SU-DHL-6 (cell line): ENCODE results near the gene EMILIN2.

Experiments
- H2AFZ ChIP-seq: fragments of 200-600 bp; sonication (generic); 2 replicates; pipeline ENCODE4 v1.6.1; 2014; ENCODE audit warnings: low read depth, mild to moderate bottlenecking, moderate library complexity, mixed read lengths, antibody characterized with exemption, low read length; ENCODE audit not compliant: severe bottlenecking
- H3F3A ChIP-seq: fragments of 200-600 bp; shearing (Covaris generic); 2 replicates; pipeline ENCODE4 v1.6.0; 2016; ENCODE audit warnings: antibody characterized with exemption, mild to moderate bottlenecking; ENCODE audit not compliant: insufficient read depth
- H3K27ac ChIP-seq: fragments of 200-600 bp; sonication (generic); 2 replicates; pipeline ENCODE4 v1.5.1; 2016; ENCODE audit warnings: low read depth, mild to moderate bottlenecking, low read length, moderate library complexity, mixed read lengths
- H3K27me3 ChIP-seq: fragments of 200-600 bp; sonication (generic), shearing (Covaris generic); 2 replicates; pipeline ENCODE4 v1.6.0; 2014; ENCODE audit warnings: mild to moderate bottlenecking, low read length
- H3K36me3 ChIP-seq: fragments of 200-600 bp; sonication (generic); 2 replicates; pipeline ENCODE4 v1.6.1; 2014; ENCODE audit warnings: mild to moderate bottlenecking, low read length, mixed read lengths
- H3K4me2 ChIP-seq: fragments of 300-600, 200-600 bp; shearing (Covaris generic), sonication (generic); 2 replicates; pipeline ENCODE4 v1.6.0; 2014; ENCODE audit warnings: low read length, low read depth, mild to moderate bottlenecking; ENCODE audit not compliant: poor library complexity, severe bottlenecking
- H3K4me3 ChIP-seq: fragments of 200-600 bp; sonication (generic); 2 replicates; pipeline ENCODE4 v1.5.1; 2014; ENCODE audit warnings: antibody characterized with exemption, low read length, mild to moderate bottlenecking, mixed read lengths; ENCODE audit not compliant: insufficient read depth, poor library complexity, severe bottlenecking
- H3K79me2 ChIP-seq: fragments of 200-600 bp; sonication (generic); 2 replicates; pipeline ENCODE4 v1.6.1; 2014; ENCODE audit warnings: mild to moderate bottlenecking, low read length, moderate library complexity; ENCODE audit not compliant: insufficient read depth
- H3K9ac ChIP-seq: fragments of 200-600 bp; sonication (generic); 2 replicates; pipeline ENCODE4 v1.7.0; 2014; ENCODE audit warnings: mild to moderate bottlenecking, low read length
- H3K9me2 ChIP-seq: fragments of 200-600 bp; sonication (generic); replicated peaks from 2 replicates; pipeline ENCODE4 v1.6.1; 2014; ENCODE audit warnings: low read length; ENCODE audit not compliant: insufficient read depth
- H3K9me3 ChIP-seq: fragments of 200-600 bp; sonication (generic); 2 replicates; pipeline ENCODE4 v1.6.1; 2014; ENCODE audit warnings: low read length, mixed read lengths; ENCODE audit not compliant: insufficient read depth
- H4K20me1 ChIP-seq: fragments of 200-600 bp; sonication (generic); 2 replicates; pipeline ENCODE4 v1.6.1; 2014; ENCODE audit warnings: low read depth, mild to moderate bottlenecking, antibody characterized with exemption, low read length, moderate library complexity, mixed read lengths
- CTCF ChIP-seq: fragments of 200-600 bp; sonication (generic); IDR thresholded peaks from one replicate; pipeline ENCODE4 v1.5.1; 2017; ENCODE audit warnings: antibody characterized with exemption, mild to moderate bottlenecking, low read length, moderate library complexity; ENCODE audit not compliant: insufficient read depth, poor library complexity, severe bottlenecking
- EZH2phosphoT487 ChIP-seq: fragments of 200-600 bp; sonication (generic), shearing (Covaris generic); conservative IDR thresholded peaks from 2 replicates; pipeline ENCODE4 v1.6.1; 2018; ENCODE audit warnings: mild to moderate bottlenecking, antibody characterized with exemption, low read length, moderate library complexity, mixed read lengths

EMILIN2 gene

GRCh38 chr18:2909431-2910140 is 62.8 kb downstream of the EMILIN2 start:
- Histone ChIP-seq H3K36me3 (no peaks in the 10 kb centered on the region), H2AFZ (no peak overlapping the region), H3F3A (no peaks in the 10 kb centered on the region), H4K20me1 (no peaks in the 10 kb centered on the region), H3K27me3 (no peaks in the 10 kb centered on the region), H3K9me3 (no peaks in the 10 kb centered on the region), H3K4me2 (no peak overlapping the region), H3K9me2 (no peaks in the 10 kb centered on the region), H3K9ac (no peak overlapping the region), H3K79me2 (no peaks in the 10 kb centered on the region), H3K4me3 (no peak overlapping the region), H3K27ac (no peak overlapping the region)
- no peak for TF ChIP-seq CTCF
- no peak for TF ChIP-seq EZH2phosphoT487

GRCh38 chr18:2910261-2910660 is 63.5 kb downstream of the EMILIN2 start:
- Histone ChIP-seq H3K36me3 (no peaks in the 10 kb centered on the region), H3K9me3 (no peaks in the 10 kb centered on the region), H3K9ac (no peak overlapping the region), H3K4me2 (no peak overlapping the region), H3K79me2 (no peaks in the 10 kb centered on the region), H3F3A (no peaks in the 10 kb centered on the region), H2AFZ (no peak overlapping the region), H3K27me3 (no peaks in the 10 kb centered on the region), H3K4me3 (no peak overlapping the region), H4K20me1 (no peaks in the 10 kb centered on the region), H3K27ac (no peak overlapping the region), H3K9me2 (no peaks in the 10 kb centered on the region)
- no peak for TF ChIP-seq EZH2phosphoT487

- TF ChIP-seq CTCF (no peak), EZH2phosphoT487 (no peak)
- no peak overlapping the region for H2AFZ ChIP-seq
- no peak overlapping the region for H3K9ac ChIP-seq
- H3K27me3 ChIP-seq = no peaks in the 10 kb centered on the region
- no peaks in the 10 kb centered on the region for H3F3A ChIP-seq
- H3K79me2 ChIP-seq = no peaks in the 10 kb centered on the region
- H3K9me2 ChIP-seq = no peaks in the 10 kb centered on the region
- H4K20me1 ChIP-seq = no peaks in the 10 kb centered on the region
- H3K36me3 ChIP-seq = no peaks in the 10 kb centered on the region
- H3K9me3 ChIP-seq = no peaks in the 10 kb centered on the region
- H3K27ac ChIP-seq = no peak overlapping the region
- H3K4me2 ChIP-seq = no peak overlapping the region
- no peak overlapping the region for H3K4me3 ChIP-seq
Observed at GRCh38 chr18:2910751-2911425, 64.1 kb downstream of the EMILIN2 start.

GRCh38 chr18:2911533-2911932 is 64.7 kb downstream of the EMILIN2 start:
- no peaks in the 10 kb centered on the region for H3K27me3 ChIP-seq
- no peaks in the 10 kb centered on the region for H4K20me1 ChIP-seq
- TF ChIP-seq CTCF = no peak
- no peak for TF ChIP-seq EZH2phosphoT487
- no peak overlapping the region for H3K27ac ChIP-seq
- no peak overlapping the region for H3K4me2 ChIP-seq
- no peaks in the 10 kb centered on the region for H3K79me2 ChIP-seq
- no peak overlapping the region for H2AFZ ChIP-seq
- no peaks in the 10 kb centered on the region for H3F3A ChIP-seq
- H3K4me3 ChIP-seq = no peak overlapping the region
- no peaks in the 10 kb centered on the region for H3K9me3 ChIP-seq
- H3K9ac ChIP-seq = no peak overlapping the region
- no peaks in the 10 kb centered on the region for H3K9me2 ChIP-seq
- H3K36me3 ChIP-seq = no peaks in the 10 kb centered on the region
